B cell (primary cell): ENCODE results near the gene HEYL. TPM values are rescaled to one million over a fixed set of nuclear protein-coding genes. Genes with fewer than 3 reads are reported as not detected.

Source experiments
- ATAC-seq: fragments of 200-7000 bp; cut with Tn5 transposase; one replicate; pipeline ENCODE4 v1.10.0; 2021; ENCODE audit warnings: low read depth, mild to moderate bottlenecking, moderate number of reproducible peaks, moderate library complexity
- CTCF ChIA-PET: fragments of 350-600 bp; sonication (Branson Sonifier 250); formaldehyde crosslinking; loops from one replicate; lab custom pipeline; 2021; ENCODE audit warnings: antibody characterized with exemption, inconsistent platforms; lab: Charles Lee
- POLR2A ChIA-PET: fragments of 350-600 bp; sonication (Branson Sonifier 250); formaldehyde crosslinking; loops from one replicate; lab custom pipeline; 2021; ENCODE audit warnings: antibody characterized with exemption; lab: Charles Lee
- DNase-seq: peaks from one replicate; pipeline ENCODE4 v3.0.0; 2013
- H2AFZ ChIP-seq: 2 replicates; pipeline ENCODE4 v1.6.1; 2012; ENCODE audit warnings: mild to moderate bottlenecking, low read depth, low read length; ENCODE audit not compliant: insufficient read depth, poor library complexity, severe bottlenecking
- H3K27ac ChIP-seq, 2 donors: 1 replicate in 1 of 2; 2 replicates in 1 of 2; pipeline ENCODE4 v1.5.1; 2012 to 2013; ENCODE audit warnings: low read length in 2 of 2, mild to moderate bottlenecking in 2 of 2, moderate library complexity in 1 of 2
- H3K27me3 ChIP-seq, 4 experiments: fragments of 200-600 bp in 1 of 4; sonication (generic) in 1 of 4; replicated peaks in 1 of 4; 1 replicate in 2 of 4; 2 replicates in 2 of 4; pipeline versions ENCODE4 v1.6.1 to v1.7.0; 2013 to 2016; ENCODE audit warnings: low read length in 3 of 4, mild to moderate bottlenecking in 2 of 4, mixed read lengths in 1 of 4, moderate library complexity in 1 of 4; ENCODE audit not compliant: insufficient read depth in 4 of 4, control insufficient read depth in 3 of 4; ENCODE audit errors: control extremely low read depth in 1 of 4
- H3K36me3 ChIP-seq, 2 experiments: replicated peaks in 1 of 2; 1 replicate in 1 of 2; 2 replicates in 1 of 2; pipeline versions ENCODE4 v1.6.1 to v1.7.1; 2013; ENCODE audit warnings: low read length in 1 of 2; ENCODE audit not compliant: insufficient read depth in 2 of 2, control insufficient read depth in 1 of 2; ENCODE audit errors: control extremely low read depth in 1 of 2, extremely low read depth in 1 of 2
- H3K4me1 ChIP-seq, 2 donors: fragments of 200-600 bp in 1 of 2; sonication (generic) in 1 of 2; 1 replicate in 1 of 2; 2 replicates in 1 of 2; pipeline versions ENCODE4 v1.5.1 to v1.6.1; 2013 to 2017; ENCODE audit warnings: low read length in 2 of 2; ENCODE audit not compliant: control insufficient read depth in 2 of 2, insufficient read depth in 2 of 2
- H3K4me2 ChIP-seq: replicated peaks from 2 replicates; pipeline ENCODE3; 2012; ENCODE audit warnings: mild to moderate bottlenecking, low read depth, low read length; ENCODE audit not compliant: poor library complexity, severe bottlenecking
- H3K4me3 ChIP-seq, 5 experiments: fragments of 200-600 bp in 1 of 5; sonication (generic) in 1 of 5; 1 replicate in 3 of 5; 2 replicates in 2 of 5; pipeline versions ENCODE4 v1.5.1 to v1.7.0; 2011 to 2016; ENCODE audit warnings: low read length in 4 of 5, mild to moderate bottlenecking in 4 of 5, low read depth in 2 of 5, control low read depth in 1 of 5, moderate library complexity in 1 of 5; ENCODE audit not compliant: insufficient read depth in 1 of 5; ENCODE audit errors: control extremely low read depth in 1 of 5, extremely low read depth in 1 of 5
- H3K79me2 ChIP-seq: fragments of 200-600 bp; sonication (generic); one replicate; pipeline ENCODE4 v1.6.0; 2016; ENCODE audit warnings: low read length; ENCODE audit not compliant: control insufficient read depth, insufficient read depth
- H3K9ac ChIP-seq: fragments of 200-600 bp; sonication (generic); 2 replicates; pipeline ENCODE4 v1.6.1; 2017; ENCODE audit warnings: mild to moderate bottlenecking, low read length, moderate library complexity
- H3K9me3 ChIP-seq, 3 donors: one replicate each; pipeline versions ENCODE4 v1.6.1 to v1.7.1; 2013; ENCODE audit warnings: low read length in 2 of 3; ENCODE audit not compliant: control insufficient read depth in 2 of 3, insufficient read depth in 1 of 3; ENCODE audit errors: control extremely low read depth in 1 of 3
- H4K20me1 ChIP-seq: 2 replicates; pipeline ENCODE4 v1.6.0; 2012; ENCODE audit warnings: mild to moderate bottlenecking, low read length; ENCODE audit not compliant: insufficient read depth, control insufficient read depth, poor library complexity, severe bottlenecking
- H3K27ac Mint-ChIP-seq: one replicate; pipeline ENCODE4 v1.8.0; 2021; ENCODE audit warnings: mixed read lengths
- H3K27me3 Mint-ChIP-seq: one replicate; pipeline ENCODE4 v1.8.0; 2021; ENCODE audit warnings: mixed read lengths
- H3K4me1 Mint-ChIP-seq: one replicate; pipeline ENCODE4 v1.8.0; 2021; ENCODE audit warnings: mixed read lengths
- H3K4me3 Mint-ChIP-seq: one replicate; pipeline ENCODE4 v1.8.0; 2021; ENCODE audit warnings: mixed read lengths
- H3K9me3 Mint-ChIP-seq: one replicate; pipeline ENCODE4 v1.8.0; 2022; ENCODE audit warnings: mixed read lengths; ENCODE audit not compliant: insufficient read depth
- CTCF ChIP-seq: fragments of 200-600 bp; IDR thresholded peaks from one replicate; pipeline ENCODE4 v1.8.0; 2022; ENCODE audit warnings: antibody characterized with exemption, mild to moderate bottlenecking
- EZH2 ChIP-seq: IDR thresholded peaks from 2 replicates; pipeline ENCODE4 v1.6.1; 2012; ENCODE audit warnings: borderline replicate concordance, low read depth, mild to moderate bottlenecking, moderate library complexity, low read length; ENCODE audit not compliant: insufficient read depth, poor library complexity, severe bottlenecking
- WGBS: methylation state at CpG from one replicate; pipeline ENCODE4 v1.1.5; 2013; ENCODE audit warnings: missing lambda C conversion rate; ENCODE audit not compliant: insufficient coverage; 5-methylcytosine and 5-hydroxymethylcytosine counted together
- intact Hi-C: fragments of 100-400 bp; cut with micrococcal nuclease; formaldehyde crosslinking; loops from one replicate; pipeline ENCODE4 v1.10.0; 2022
- polyA plus RNA-seq: library from polyadenylated mRNA; depleted of rRNA; stranded (reverse); fragments of >200 nt; gene quantifications from 2 replicates; pipeline ENCODE4 v1.2.3, GENCODE V29; 2012
- total RNA-seq, 2 donors: library from RNA; stranded (reverse); fragments of 120-200 nt in 1 of 2; gene quantifications; 1 replicate in 1 of 2; 2 replicates in 1 of 2; pipeline versions ENCODE4 v1.2.3 to v1.2.4, GENCODE V29; 2013 to 2022

HEYL gene
- total and polyA plus RNA-seq, 2 donors (not counting 1 experiment from before 2014, with no cell fraction given) = 0.12 TPM; not detected in 1

GRCh38 chr1:39585933-39586332, 53.5 kb downstream of the HEYL start:
- H3K4me1 ChIP-seq = no peaks in the 10 kb centered on the region
- intact Hi-C loops = no loop called here
- H3K27me3 ChIP-seq = no peaks in the 10 kb centered on the region
- Mint-ChIP-seq H3K27ac (no peak overlapping the region), H3K4me1 (no peaks in the 10 kb centered on the region), H3K4me3 (no peak overlapping the region), H3K27me3 (peaks cover 3% of the 10 kb centered on the region), H3K9me3 (no peaks in the 10 kb centered on the region)
- H4K20me1 ChIP-seq = no peaks in the 10 kb centered on the region
- H3K9ac ChIP-seq = no peak overlapping the region
- H3K4me2 ChIP-seq = no peak overlapping the region
- DNase-seq (no peak), ATAC-seq (no peak)
- 100% methylated on average over 2 of the region's 7 CpGs for WGBS
- H3K9me3 ChIP-seq = no peaks in the 10 kb centered on the region
- H3K79me2 ChIP-seq = no peaks in the 10 kb centered on the region
- H3K4me3 ChIP-seq = no peak overlapping the region
- POLR2A ChIA-PET = no interaction called here
- no peak overlapping the region for H3K27ac ChIP-seq
- CTCF ChIA-PET = no interaction called here
- H3K36me3 ChIP-seq = no peaks in the 10 kb centered on the region
- TF ChIP-seq EZH2 (no peak), CTCF (no peak)
- H2AFZ ChIP-seq = no peak overlapping the region

- H3K4me3 Mint-ChIP-seq = peak overlapping the region; percentile 90
- Histone ChIP-seq H3K79me2 (peaks cover 41% of the 10 kb centered on the region), H2AFZ (peak overlapping the region; percentile 66), H3K4me2 (peak overlapping the region; percentile 96), H3K27me3 (no peaks in the 10 kb centered on the region), H3K4me3 (peak overlapping the region; percentile 55 to 93 (median 75)), H4K20me1 (peaks cover 45% of the 10 kb centered on the region), H3K9me3 (peaks cover 0 to 5% (median 0%) of the 10 kb centered on the region in 3 donors), H3K9ac (peak overlapping the region; percentile 83), H3K36me3 (peaks cover 12 to 15% of the 10 kb centered on the region in 2 experiments), H3K4me1 (peaks cover 24 to 28% of the 10 kb centered on the region in 2 donors), H3K27ac (peak overlapping the region; percentile 59 to 68)
- no peak for TF ChIP-seq CTCF
- no peak for TF ChIP-seq EZH2
- H3K27ac Mint-ChIP-seq = peak overlapping the region; percentile 80
- peaks cover 28% of the 10 kb centered on the region for H3K4me1 Mint-ChIP-seq
- DNase-seq (no peak), ATAC-seq (peak; percentile 46)
- no peaks in the 10 kb centered on the region for H3K27me3 Mint-ChIP-seq
- CTCF ChIA-PET = interaction anchor here (1.3 to 2.6 kb wide), 3 partner anchors 12 to 33 kb away, joined by 4 to 10 read pairs (median 9); no protein-coding TSS in a partner anchor
- under 1% methylated on average over 87 of the region's 87 CpGs for whole genome bisulfite sequencing
- H3K9me3 Mint-ChIP-seq = no peaks in the 10 kb centered on the region
- intact Hi-C loops = loop anchor here (1.0 kb wide), 1 partner anchor 17 kb away; no protein-coding TSS in a partner anchor
- POLR2A ChIA-PET = interaction anchor here (0.6 to 1.0 kb wide), 2 partner anchors 166 to 1664 kb away, joined by 3 to 5 read pairs; no protein-coding TSS in a partner anchor
These were observed 63.3 kb downstream of the HEYL start for GRCh38 chr1:39576016-39576657.
